ENCODE results near the gene RILPL1. TPM values are rescaled to one million over a fixed set of nuclear protein-coding genes. Genes with fewer than 3 reads are reported as not detected.
"Not testable (repeated sequence)": the region's sequence is repeated elsewhere in the genome, so short reads cannot be mapped to it uniquely, and the experiment has no call there.

RILPL1 gene
- total and polyA plus RNA-seq, 12 donors: 12.9 to 42.9 (median 20.6) TPM

DNA sequence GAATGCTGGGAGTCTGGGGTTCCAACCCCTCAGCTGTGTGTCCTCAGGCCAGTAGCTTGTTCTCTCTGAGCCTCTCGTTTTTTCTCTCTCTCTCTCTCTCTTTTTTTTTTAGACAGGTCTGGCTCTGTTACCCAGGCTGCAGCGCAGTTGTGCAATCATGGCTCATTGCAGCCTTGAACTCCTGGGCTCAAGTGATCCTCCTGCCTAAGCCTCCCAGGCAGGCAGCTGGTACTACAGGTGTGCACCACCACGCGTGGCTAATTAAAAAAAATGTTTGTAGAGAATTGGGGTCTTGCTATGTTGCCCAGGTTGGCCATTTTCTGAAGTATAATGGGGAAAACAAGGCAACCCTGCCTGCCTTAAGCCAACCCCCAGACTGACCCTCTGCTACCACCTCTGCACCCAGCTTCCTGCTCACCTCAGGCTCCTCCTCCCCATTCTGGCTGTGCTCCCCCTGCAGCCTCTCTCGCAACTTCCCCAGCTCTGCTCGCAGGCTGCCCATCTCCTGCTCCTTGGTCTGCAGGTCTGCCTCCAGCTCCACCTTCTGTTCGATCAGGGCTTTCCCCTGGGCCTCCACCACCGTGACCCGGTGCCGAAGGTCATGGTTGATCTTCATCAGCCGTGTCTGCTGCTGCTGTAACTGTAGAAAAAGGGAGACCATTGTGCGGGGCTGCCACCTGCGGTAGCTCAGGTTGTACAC lies 35.2 kb downstream of the RILPL1 start:
- H3K27ac ChIP-seq: no peak overlapping the region
- intact Hi-C loops (cut with DNase I): no loop called here
- no peaks in the 10 kb centered on the region for H3K9me3 ChIP-seq (replicated peaks in 1 of 3)
- no peaks in the 10 kb centered on the region for H3K27me3 ChIP-seq
- no peak for DNase-seq
- no peak overlapping the region for H3K4me3 ChIP-seq
- WGBS, 4 donors: 88 to 92% (median 89%) methylated on average over 12 to 13 of the region's 13 CpGs
- TF ChIP-seq, protein P1, sequence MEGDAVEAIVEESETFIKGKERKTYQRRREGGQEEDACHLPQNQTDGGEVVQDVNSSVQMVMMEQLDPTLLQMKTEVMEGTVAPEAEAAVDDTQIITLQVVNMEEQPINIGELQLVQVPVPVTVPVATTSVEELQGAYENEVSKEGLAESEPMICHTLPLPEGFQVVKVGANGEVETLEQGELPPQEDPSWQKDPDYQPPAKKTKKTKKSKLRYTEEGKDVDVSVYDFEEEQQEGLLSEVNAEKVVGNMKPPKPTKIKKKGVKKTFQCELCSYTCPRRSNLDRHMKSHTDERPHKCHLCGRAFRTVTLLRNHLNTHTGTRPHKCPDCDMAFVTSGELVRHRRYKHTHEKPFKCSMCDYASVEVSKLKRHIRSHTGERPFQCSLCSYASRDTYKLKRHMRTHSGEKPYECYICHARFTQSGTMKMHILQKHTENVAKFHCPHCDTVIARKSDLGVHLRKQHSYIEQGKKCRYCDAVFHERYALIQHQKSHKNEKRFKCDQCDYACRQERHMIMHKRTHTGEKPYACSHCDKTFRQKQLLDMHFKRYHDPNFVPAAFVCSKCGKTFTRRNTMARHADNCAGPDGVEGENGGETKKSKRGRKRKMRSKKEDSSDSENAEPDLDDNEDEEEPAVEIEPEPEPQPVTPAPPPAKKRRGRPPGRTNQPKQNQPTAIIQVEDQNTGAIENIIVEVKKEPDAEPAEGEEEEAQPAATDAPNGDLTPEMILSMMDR (IDR thresholded peaks at IDR 0.05): no peak
- H3K4me1 ChIP-seq (replicated peaks in 1 of 2): no peaks in the 10 kb centered on the region
- H3K36me3 ChIP-seq (replicated peaks in 1 of 2): peaks cover 0 to 27% of the 10 kb centered on the region in 2 donors

DNA sequence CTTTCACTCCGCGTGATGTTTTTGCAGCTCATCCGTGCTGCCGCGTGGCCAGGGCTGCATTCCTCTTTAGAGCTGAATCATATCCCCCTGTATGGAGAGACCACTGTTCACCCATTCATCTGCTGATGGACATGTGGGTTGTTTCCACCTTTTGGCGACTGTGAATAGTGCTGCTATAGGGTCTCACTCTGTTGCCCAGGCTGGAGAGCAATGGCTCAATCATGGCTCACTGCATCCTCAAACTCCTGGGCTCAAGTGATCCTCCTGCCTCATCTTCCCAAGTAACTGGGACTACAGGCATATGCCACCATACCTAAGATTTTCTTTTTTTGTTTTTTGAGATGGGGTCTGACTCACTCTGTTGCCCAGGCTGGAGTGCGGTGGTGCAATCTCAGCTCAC lies 36.5 kb downstream of the RILPL1 start:
- Histone ChIP-seq H3K27me3 (no peaks in the 10 kb centered on the region), H3K4me3 (no peak overlapping the region), H3K36me3 (replicated peaks in 1 of 2) (peaks cover 0 to 27% of the 10 kb centered on the region in 2 donors), H3K9me3 (replicated peaks in 1 of 3) (no peaks in the 10 kb centered on the region), H3K4me1 (replicated peaks in 1 of 2) (no peaks in the 10 kb centered on the region), H3K27ac (no peak overlapping the region)
- WGBS, 4 donors: 89 to 94% (median 92%) methylated on average over 7 of the region's 7 CpGs
- intact Hi-C loops (cut with DNase I): no loop called here
- no peak for DNase-seq
- no peak for TF ChIP-seq POLR2A (IDR thresholded peaks at IDR 0.05)
- TF ChIP-seq, protein P1 (IDR thresholded peaks at IDR 0.05): no peak

DNA sequence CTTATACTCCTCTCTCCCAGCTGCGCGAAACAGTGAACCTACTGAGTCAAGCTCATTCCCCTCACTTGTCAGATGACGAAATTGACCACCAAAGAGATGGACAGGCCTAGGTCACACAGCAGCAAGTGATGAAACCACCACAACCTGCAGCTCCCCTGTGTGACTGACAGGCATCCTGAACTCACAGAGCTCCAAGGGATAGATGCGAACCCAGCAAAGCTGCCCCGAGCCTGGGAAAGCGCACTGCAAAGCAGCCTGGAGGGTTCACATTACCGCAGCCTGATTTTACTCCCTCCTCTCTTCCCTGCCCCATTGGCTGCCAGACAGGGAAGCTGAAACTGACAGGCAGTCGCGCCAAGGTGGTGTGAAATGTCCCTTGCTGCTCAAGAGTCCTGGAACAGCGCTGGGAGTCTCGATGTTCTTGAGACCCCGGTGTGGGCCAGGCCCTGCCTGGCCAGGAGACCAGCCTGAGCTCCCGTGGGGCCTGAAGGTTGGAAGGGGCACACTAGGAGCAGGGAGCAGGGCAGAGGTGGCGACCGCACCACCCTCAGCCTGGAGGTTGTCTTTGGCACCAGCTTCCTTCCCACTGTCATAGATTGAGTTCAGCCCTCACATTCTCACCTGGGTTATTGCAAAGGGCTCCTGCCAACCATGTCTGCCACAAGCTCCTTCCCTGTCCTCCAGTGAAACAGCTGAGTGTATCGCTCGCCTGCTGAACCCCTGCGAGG lies 39.2 kb downstream of the RILPL1 start:
- DNase-seq: no peak
- H3K27ac ChIP-seq: no peak overlapping the region
- H3K4me3 ChIP-seq: no peak overlapping the region
- intact Hi-C loops (cut with DNase I): no loop called here
- H3K27me3 ChIP-seq: no peaks in the 10 kb centered on the region
- H3K4me1 ChIP-seq (replicated peaks in 1 of 2): no peaks in the 10 kb centered on the region
- H3K36me3 ChIP-seq (replicated peaks in 1 of 2): peaks cover 0 to 27% of the 10 kb centered on the region in 2 donors
- no peaks in the 10 kb centered on the region for H3K9me3 ChIP-seq (replicated peaks in 1 of 3)
- WGBS, 4 donors: 93 to 96% (median 95%) methylated on average over 8 to 18 of the region's 18 CpGs
- TF ChIP-seq, protein P1 (IDR thresholded peaks at IDR 0.05): no peak
- TF ChIP-seq POLR2A (IDR thresholded peaks at IDR 0.05): no peak

DNA sequence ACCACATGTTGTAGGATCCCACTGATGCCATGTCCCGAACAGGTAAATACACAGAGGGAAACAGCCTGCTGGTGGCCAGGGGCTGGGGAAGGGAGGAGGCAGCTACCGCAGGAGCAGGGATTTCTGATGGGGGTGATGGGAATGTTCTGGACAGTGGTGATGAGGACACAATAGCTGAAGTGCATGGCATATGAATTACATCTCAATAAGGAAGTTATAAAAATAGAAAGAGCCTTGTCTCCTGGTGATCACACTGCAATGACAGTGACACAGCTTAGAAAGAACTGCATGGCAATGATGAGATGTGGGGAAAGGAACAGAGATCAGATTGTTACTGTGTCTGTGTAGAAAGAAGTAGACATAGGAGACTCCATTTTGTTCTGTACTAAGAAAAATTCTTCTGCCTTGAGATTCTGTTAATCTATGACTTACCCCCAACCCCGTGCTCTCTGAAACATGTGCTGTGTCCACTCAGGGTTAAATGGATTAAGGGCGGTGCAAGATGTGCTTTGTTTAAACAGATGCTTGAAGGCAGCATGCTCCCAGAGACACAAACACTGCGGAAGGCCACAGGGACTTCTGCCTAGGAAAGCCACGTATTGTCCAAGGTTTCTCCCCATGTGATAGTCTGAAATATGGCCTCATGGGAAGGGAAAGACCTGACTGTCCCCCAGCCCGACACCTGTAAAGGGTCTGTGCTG lies 41.0 kb downstream of the RILPL1 start:
- intact Hi-C loops (cut with DNase I); H3K4me1 ChIP-seq (replicated peaks in 1 of 2); H3K27me3 ChIP-seq; DNase-seq; H3K4me3 ChIP-seq; H3K27ac ChIP-seq; H3K36me3 ChIP-seq (replicated peaks in 1 of 2); H3K9me3 ChIP-seq (replicated peaks in 1 of 3): not testable (repeated sequence)
- WGBS, 4 donors: 74 to 84% (median 78%) methylated on average over 6 to 7 of the region's 7 CpGs
